Activated T-helper 2 cell treated with anti-CD3 and anti-CD28 coated beads, Interferon-gamma antibody, Interleukin-2, Interleukin-4, amounts not matched to agents 10 μg/mL and 5 μg/mL and 100 μg/mL, durations not matched to agents 14 hours and 24 hours and 36 hours (primary cell): ENCODE measurements around the gene PTHLH. TPM values are rescaled to one million over a fixed set of nuclear protein-coding genes. Genes with fewer than 3 reads are reported as not detected.

Source experiments
- DNase-seq: peaks from one replicate; pipeline ENCODE4 v3.0.0; 2021; ENCODE audit warnings: low spot score
- H3K27ac Mint-ChIP-seq: one replicate; pipeline ENCODE4 v1.8.0; 2021; ENCODE audit warnings: mixed read lengths
- H3K27me3 Mint-ChIP-seq: one replicate; pipeline ENCODE4 v1.8.0; 2021; ENCODE audit warnings: low read depth, mixed read lengths
- H3K36me3 Mint-ChIP-seq: one replicate; pipeline ENCODE4 v1.8.0; 2021; ENCODE audit warnings: low read depth, mixed read lengths
- H3K4me1 Mint-ChIP-seq: one replicate; pipeline ENCODE4 v1.8.0; 2021; ENCODE audit warnings: low read depth, mixed read lengths
- H3K4me3 Mint-ChIP-seq: one replicate; pipeline ENCODE4 v1.8.0; 2021; ENCODE audit warnings: low read depth, mild to moderate bottlenecking, moderate library complexity, mixed read lengths
- H3K9me3 Mint-ChIP-seq: one replicate; pipeline ENCODE4 v1.8.0; 2021; ENCODE audit warnings: mixed read lengths
- intact Hi-C: fragments of 100-400 bp; cut with micrococcal nuclease; formaldehyde crosslinking; loops from one replicate; pipeline ENCODE4 v1.15.1; 2023
- total RNA-seq: library from RNA; stranded (reverse); gene quantifications from 2 replicates; pipeline ENCODE4 v1.2.3, GENCODE V29; 2022

PTHLH gene
- total RNA-seq, 1 donor from 2014 or later = not detected

- Mint-ChIP-seq H3K9me3 (no peaks in the 10 kb centered on the region), H3K27me3 (peaks cover 87% of the 10 kb centered on the region), H3K36me3 (no peaks in the 10 kb centered on the region), H3K27ac (no peak overlapping the region), H3K4me3 (peak overlapping the region; percentile 23), H3K4me1 (peaks cover 9% of the 10 kb centered on the region)
- intact Hi-C loops = loop anchor here (5.0 to 10.0 kb wide), 2 partner anchors 201 to 1846 kb away; partner anchors contain the start of gene BHLHE41
- no peak for DNase-seq
Observed at GRCh38 chr12:27971121-27971489, 1.4 kb downstream of the PTHLH start.

- Mint-ChIP-seq H3K4me1 (peaks cover 9% of the 10 kb centered on the region), H3K27ac (no peak overlapping the region), H3K27me3 (peaks cover 85% of the 10 kb centered on the region), H3K36me3 (no peaks in the 10 kb centered on the region), H3K4me3 (peak overlapping the region; percentile 23), H3K9me3 (no peaks in the 10 kb centered on the region)
- no peak for DNase-seq
- intact Hi-C loops = loop anchor here (5.0 to 10.0 kb wide), 2 partner anchors 202 to 1846 kb away; partner anchors contain the start of gene BHLHE41
Observed at GRCh38 chr12:27970401-27971120, 2.0 kb downstream of the PTHLH start.

GRCh38 chr12:27969624-27970400, 2.7 kb downstream of the PTHLH start:
- Mint-ChIP-seq H3K4me1 (peaks cover 9% of the 10 kb centered on the region), H3K27me3 (peaks cover 84% of the 10 kb centered on the region), H3K9me3 (no peaks in the 10 kb centered on the region), H3K4me3 (peak overlapping the region; percentile 73), H3K27ac (no peak overlapping the region), H3K36me3 (no peaks in the 10 kb centered on the region)
- DNase-seq = no peak
- intact Hi-C loops = loop anchor here (5.0 to 10.0 kb wide), 3 partner anchors 202 to 1845 kb away; partner anchors contain the start of gene BHLHE41

- DNase-seq = no peak
- Mint-ChIP-seq H3K4me3 (peak overlapping the region; percentile 73), H3K36me3 (no peaks in the 10 kb centered on the region), H3K27me3 (peaks cover 82% of the 10 kb centered on the region), H3K27ac (no peak overlapping the region), H3K4me1 (peaks cover 9% of the 10 kb centered on the region), H3K9me3 (no peaks in the 10 kb centered on the region)
- intact Hi-C loops = loop anchor here (10.0 kb wide), 1 partner anchor 906 kb away; no protein-coding TSS in a partner anchor
Observed at GRCh38 chr12:27968972-27969623, 3.4 kb downstream of the PTHLH start.

- no peak for DNase-seq
- peaks cover 9% of the 10 kb centered on the region for H3K4me1 Mint-ChIP-seq
- no peaks in the 10 kb centered on the region for H3K36me3 Mint-ChIP-seq
- no peaks in the 10 kb centered on the region for H3K9me3 Mint-ChIP-seq
- peaks cover 78% of the 10 kb centered on the region for H3K27me3 Mint-ChIP-seq
- no peak overlapping the region for H3K4me3 Mint-ChIP-seq
- intact Hi-C loops = loop anchor here (10.0 kb wide), 1 partner anchor 907 kb away; no protein-coding TSS in a partner anchor
- no peak overlapping the region for H3K27ac Mint-ChIP-seq
Observed at GRCh38 chr12:27967551-27968054, 4.9 kb downstream of the PTHLH start.

- intact Hi-C loops = loop anchor here (10.0 kb wide), 1 partner anchor 908 kb away; no protein-coding TSS in a partner anchor
- no peak overlapping the region for H3K4me3 Mint-ChIP-seq
- H3K27ac Mint-ChIP-seq = no peak overlapping the region
- DNase-seq = no peak
- H3K9me3 Mint-ChIP-seq = no peaks in the 10 kb centered on the region
- H3K27me3 Mint-ChIP-seq = peaks cover 72% of the 10 kb centered on the region
- H3K4me1 Mint-ChIP-seq = peaks cover 9% of the 10 kb centered on the region
- no peaks in the 10 kb centered on the region for H3K36me3 Mint-ChIP-seq
Observed at GRCh38 chr12:27966870-27967269, 5.7 kb downstream of the PTHLH start.

- H3K9me3 Mint-ChIP-seq = no peaks in the 10 kb centered on the region
- DNase-seq = no peak
- H3K4me3 Mint-ChIP-seq = no peak overlapping the region
- intact Hi-C loops = loop anchor here (10.0 kb wide), 1 partner anchor 909 kb away; no protein-coding TSS in a partner anchor
- H3K27me3 Mint-ChIP-seq = peaks cover 63% of the 10 kb centered on the region
- H3K36me3 Mint-ChIP-seq = no peaks in the 10 kb centered on the region
- H3K27ac Mint-ChIP-seq = no peak overlapping the region
- H3K4me1 Mint-ChIP-seq = peaks cover 9% of the 10 kb centered on the region
Observed at GRCh38 chr12:27965966-27966365, 6.6 kb downstream of the PTHLH start.

- no peaks in the 10 kb centered on the region for H3K36me3 Mint-ChIP-seq
- intact Hi-C loops = loop anchor here (10.0 kb wide), 1 partner anchor 909 kb away; no protein-coding TSS in a partner anchor
Observed at GRCh38 chr12:27965411-27965810, 7.1 kb downstream of the PTHLH start.

GRCh38 chr12:27964123-27964522, 8.4 kb downstream of the PTHLH start:
- intact Hi-C loops = loop anchor here (10.0 kb wide), 1 partner anchor 911 kb away; no protein-coding TSS in a partner anchor
- no peaks in the 10 kb centered on the region for H3K36me3 Mint-ChIP-seq

More at GRCh38 chr12:27965411-27965810, 7.1 kb downstream of the PTHLH start:
- no peak overlapping the region for H3K27ac Mint-ChIP-seq
- DNase-seq = no peak
- peaks cover 9% of the 10 kb centered on the region for H3K4me1 Mint-ChIP-seq
- peaks cover 60% of the 10 kb centered on the region for H3K27me3 Mint-ChIP-seq
- H3K4me3 Mint-ChIP-seq = no peak overlapping the region
- H3K9me3 Mint-ChIP-seq = no peaks in the 10 kb centered on the region

GRCh38 chr12:27960821-27961220, 11.7 kb downstream of the PTHLH start:
- intact Hi-C loops = loop anchor here (10.0 kb wide), 1 partner anchor 914 kb away; no protein-coding TSS in a partner anchor
- H3K27ac Mint-ChIP-seq = no peak overlapping the region
- no peak overlapping the region for H3K4me3 Mint-ChIP-seq
- peaks cover 44% of the 10 kb centered on the region for H3K27me3 Mint-ChIP-seq
- no peaks in the 10 kb centered on the region for H3K9me3 Mint-ChIP-seq
- no peaks in the 10 kb centered on the region for H3K4me1 Mint-ChIP-seq
- DNase-seq = no peak
- no peaks in the 10 kb centered on the region for H3K36me3 Mint-ChIP-seq

More at GRCh38 chr12:27964123-27964522, 8.4 kb downstream of the PTHLH start:
- peaks cover 56% of the 10 kb centered on the region for H3K27me3 Mint-ChIP-seq
- H3K9me3 Mint-ChIP-seq = no peaks in the 10 kb centered on the region
- H3K4me3 Mint-ChIP-seq = no peak overlapping the region
- no peak for DNase-seq
- peaks cover 2% of the 10 kb centered on the region for H3K4me1 Mint-ChIP-seq
- no peak overlapping the region for H3K27ac Mint-ChIP-seq

GRCh38 chr12:27958675-27959074, 13.9 kb downstream of the PTHLH start:
- H3K36me3 Mint-ChIP-seq = no peaks in the 10 kb centered on the region
- H3K27ac Mint-ChIP-seq = no peak overlapping the region
- intact Hi-C loops = no loop called here
- no peak overlapping the region for H3K4me3 Mint-ChIP-seq
- peaks cover 35% of the 10 kb centered on the region for H3K27me3 Mint-ChIP-seq
- no peaks in the 10 kb centered on the region for H3K9me3 Mint-ChIP-seq
- no peak for DNase-seq
- H3K4me1 Mint-ChIP-seq = no peaks in the 10 kb centered on the region

GRCh38 chr12:27957366-27957765, 15.2 kb downstream of the PTHLH start:
- H3K27ac Mint-ChIP-seq = no peak overlapping the region
- peaks cover 29% of the 10 kb centered on the region for H3K27me3 Mint-ChIP-seq

More at GRCh38 chr12:27957366-27957765, 15.2 kb downstream of the PTHLH start:
- Mint-ChIP-seq H3K4me3 (no peak overlapping the region), H3K4me1 (no peaks in the 10 kb centered on the region), H3K9me3 (no peaks in the 10 kb centered on the region), H3K36me3 (no peaks in the 10 kb centered on the region)
- intact Hi-C loops = no loop called here
- DNase-seq = no peak
